ENCODE results near the gene KCNAB1.
"Not testable (repeated sequence)": the region's sequence is repeated elsewhere in the genome, so short reads cannot be mapped to it uniquely, and the experiment has no call there.

GRCh38 chr3:156569881-156570280, 449.5 kb downstream of the KCNAB1 start:
- TF ChIP-seq SP1 (IDR thresholded peaks at IDR 0.05); NFRKB (IDR thresholded peaks at IDR 0.05); ARNT (IDR thresholded peaks at IDR 0.05); FOXM1 (IDR thresholded peaks at IDR 0.05; ENCODE audit: borderline replicate concordance); BHLHE40 (IDR thresholded peaks at IDR 0.05; ENCODE audit: borderline replicate concordance); TARDBP (IDR thresholded peaks at IDR 0.05); PKNOX1 (IDR thresholded peaks at IDR 0.05): not testable (repeated sequence)

Measured in HEK293T (cell line).